ENCODE data around the gene CAMSAP1. TPM values are rescaled to one million over a fixed set of nuclear protein-coding genes. Genes with fewer than 3 reads are reported as not detected.

Gene CAMSAP1
- total RNA-seq, 1 experiment from 2014 or later = 52.7 TPM

DNA sequence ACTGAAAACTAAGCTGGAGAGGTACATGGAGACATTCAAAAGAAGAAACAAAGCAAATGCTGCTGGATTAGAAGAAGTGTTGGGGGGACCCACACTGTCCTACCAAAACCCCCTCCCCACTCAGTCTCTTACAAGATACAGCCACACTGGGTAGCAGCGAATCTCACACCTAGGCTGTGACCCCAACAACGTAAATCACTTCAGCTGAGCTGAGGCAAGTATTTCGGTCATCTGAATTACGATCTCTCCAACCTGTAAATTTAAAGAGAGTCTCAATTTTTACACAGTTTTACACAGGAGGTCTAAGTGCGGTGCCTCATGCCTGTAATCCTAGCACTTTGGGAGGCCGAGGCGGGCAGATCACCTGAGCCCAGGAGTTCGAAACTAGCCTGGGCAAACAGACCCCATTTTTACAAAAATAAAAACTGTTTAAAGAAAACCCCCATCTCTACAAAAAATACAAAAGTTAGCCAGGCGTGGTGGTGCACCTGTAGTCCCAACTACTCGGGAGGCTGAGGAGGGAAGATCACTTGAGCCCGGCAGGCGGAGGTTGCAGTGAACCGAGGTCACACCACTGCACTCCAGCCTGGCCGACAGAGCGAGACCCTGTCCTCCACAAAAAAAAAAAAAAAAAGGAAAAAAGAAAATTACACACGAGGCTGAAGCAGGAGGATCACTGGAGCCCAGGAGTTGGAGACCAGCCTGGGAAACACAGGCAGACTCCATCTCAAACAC is 3.4 kb downstream of the CAMSAP1 start:
- Histone ChIP-seq H2BK120ac (ENCODE audit: low read depth, low read length, poor library complexity, severe bottlenecking) (no peak overlapping the region), H3K4me2 (ENCODE audit: insufficient read depth, insufficient read length, low read length) (no peak overlapping the region), H2BK12ac (ENCODE audit: insufficient read length, low read depth, low read length) (no peak overlapping the region), H3K9ac (ENCODE audit: extremely low read depth, insufficient read length, low read length) (no peak overlapping the region), H3T11ph (ENCODE audit: low read length) (no peak overlapping the region), H3K14ac (ENCODE audit: insufficient read depth, low read length) (no peak overlapping the region), H3K18ac (ENCODE audit: insufficient read length, low read depth, low read length) (no peak overlapping the region), H3K23me2 (ENCODE audit: insufficient read length, low read depth, low read length, poor library complexity, severe bottlenecking) (peaks cover 14% of the 10 kb centered on the region), H3K23ac (ENCODE audit: insufficient read length, low read depth, low read length) (no peak overlapping the region), H3K56ac (ENCODE audit: insufficient read length, low read depth, low read length) (no peak overlapping the region), H4K91ac (ENCODE audit: insufficient read length, low read depth, low read length) (no peak overlapping the region), H3K4me1 (ENCODE audit: insufficient read depth, low read length) (no peaks in the 10 kb centered on the region; the same call in 1 of the 2 replicates), H2AK5ac (ENCODE audit: insufficient read length, low read length) (no peak overlapping the region), H4K5ac (ENCODE audit: insufficient read length, low read depth, low read length) (no peak overlapping the region), H4K8ac (replicated peaks; ENCODE audit: insufficient read length, low read depth, low read length) (no peak overlapping the region), H3K79me1 (ENCODE audit: insufficient read depth, low read depth, low read length, poor library complexity, severe bottlenecking) (peaks cover 7% of the 10 kb centered on the region), H2BK15ac (ENCODE audit: low read depth, low read length) (no peak overlapping the region), H3K4ac (ENCODE audit: low read depth, low read length) (no peak overlapping the region), H3K27ac (ENCODE audit: insufficient read length, low read depth, low read length) (no peak overlapping the region), H3K27me3 (ENCODE audit: insufficient read depth, low read length) (no peaks in the 10 kb centered on the region; the same call in 1 of the 2 replicates), H4K20me1 (ENCODE audit: control insufficient read depth, insufficient read depth, insufficient read length) (no peaks in the 10 kb centered on the region), H3K79me2 (ENCODE audit: insufficient read depth, low read length) (peaks cover 66% of the 10 kb centered on the region), H2BK5ac (ENCODE audit: insufficient read length, low read length) (no peak overlapping the region), H2BK20ac (ENCODE audit: low read depth, low read length, poor library complexity, severe bottlenecking) (no peak overlapping the region), H3K9me3 (ENCODE audit: control insufficient read depth, low read depth, low read length) (no peaks in the 10 kb centered on the region), H2AFZ (ENCODE audit: low read length) (no peak overlapping the region)
- WGBS (ENCODE audit: extremely low coverage, insufficient read length, low lambda C conversion rate) = no CpG with 5 or more reads among the region's 16 CpGs
- Mint-ChIP-seq H3K36me3 (ENCODE audit: insufficient read depth in 1 of 3, low read depth in 3 of 3) (peaks cover 31 to 47% (median 41%) of the 10 kb centered on the region in 3 experiments), H3K4me3 (peak overlapping the region; percentile 5 to 53; a peak in 4 of 5 replicates), H3K27ac (peak overlapping the region in 1 of 3 experiments; percentile 84; a peak in 3 of 7 replicates), H3K9me3 (peaks cover 13 to 14% of the 10 kb centered on the region in 2 experiments), H3K4me1 (peaks cover 43 to 52% of the 10 kb centered on the region in 2 experiments), H3K27me3 (ENCODE audit: low read depth) (peaks cover 7% of the 10 kb centered on the region)
- no peak for TF ChIP-seq CTCF (conservative IDR thresholded peaks at IDR 0.05)
- no peak for DNase-seq

Data from H9 (cell line).